HepG2 (cell line): ENCODE results near the gene PTAR1. TPM values are rescaled to one million over a fixed set of nuclear protein-coding genes. Genes with fewer than 3 reads are reported as not detected.

Experiments
- ATRX ChIP-seq: sonication (generic); formaldehyde crosslinking; IDR thresholded peaks from 2 replicates; pipeline ENCODE4 v1.4.0; 2020; ENCODE audit warnings: missing genetic modification reagents, borderline replicate concordance
- BRD4 ChIP-seq: sonication (generic); formaldehyde crosslinking; IDR thresholded peaks from 2 replicates; pipeline ENCODE4 v1.4.0; 2020; ENCODE audit warnings: missing genetic modification reagents
- CHD2 ChIP-seq: IDR thresholded peaks from 2 replicates; pipeline ENCODE4 v1.6.1; 2011; ENCODE audit warnings: low read depth, low read length, improper control_type of control experiment
- HDAC2 ChIP-seq: sonication (generic); formaldehyde crosslinking; IDR thresholded peaks from 2 replicates; pipeline ENCODE4 v1.4.0; 2020; ENCODE audit warnings: missing genetic modification reagents
- KLF9 ChIP-seq: IDR thresholded peaks from 2 replicates; pipeline ENCODE4 v1.6.1; 2016; ENCODE audit warnings: low read depth
- MEF2D ChIP-seq: sonication (generic); formaldehyde crosslinking; IDR thresholded peaks from 2 replicates; pipeline ENCODE4 v1.5.1; 2020; ENCODE audit warnings: mild to moderate bottlenecking, missing genetic modification reagents
- NR0B2 ChIP-seq: sonication (generic); formaldehyde crosslinking; IDR thresholded peaks from 2 replicates; pipeline ENCODE4 v1.4.0; 2020; ENCODE audit warnings: mild to moderate bottlenecking, missing genetic modification reagents
- PATZ1 ChIP-seq: sonication (generic); formaldehyde crosslinking; IDR thresholded peaks from 2 replicates; pipeline ENCODE4 v1.4.0; 2020; ENCODE audit warnings: missing genetic modification reagents
- PRMT3 ChIP-seq: sonication (generic); formaldehyde crosslinking; IDR thresholded peaks from 2 replicates; pipeline ENCODE4 v1.8.1; 2022; ENCODE audit warnings: low read depth, mild to moderate bottlenecking, moderate library complexity, missing genetic modification reagents, borderline replicate concordance
- SAP130 ChIP-seq: IDR thresholded peaks from 2 replicates; pipeline ENCODE4 v1.6.1; 2016; ENCODE audit warnings: low read depth
- SIN3A ChIP-seq: IDR thresholded peaks from 2 replicates; pipeline ENCODE4 v1.6.1; 2011; ENCODE audit warnings: low read depth, mild to moderate bottlenecking, control low read depth, low read length, borderline replicate concordance
- SP4 ChIP-seq: sonication (generic); formaldehyde crosslinking; IDR thresholded peaks from 2 replicates; pipeline ENCODE4 v1.8.1; 2023; ENCODE audit warnings: mild to moderate bottlenecking, missing genetic modification reagents
- TBX2 ChIP-seq: sonication (generic); formaldehyde crosslinking; IDR thresholded peaks from 2 replicates; pipeline ENCODE4 v1.5.0; 2020; ENCODE audit warnings: missing genetic modification reagents, mild to moderate bottlenecking, borderline replicate concordance
- ZBTB14 ChIP-seq: sonication (generic); formaldehyde crosslinking; IDR thresholded peaks from 2 replicates; pipeline ENCODE4 v1.4.0; 2020; ENCODE audit warnings: missing genetic modification reagents
- ZNF33A ChIP-seq: sonication (generic); formaldehyde crosslinking; IDR thresholded peaks from 2 replicates; pipeline ENCODE4 v1.5.1; 2020; ENCODE audit warnings: missing genetic modification reagents, mild to moderate bottlenecking, moderate library complexity, borderline replicate concordance
- ZNF691 ChIP-seq: sonication (generic); formaldehyde crosslinking; IDR thresholded peaks from 2 replicates; pipeline ENCODE4 v1.4.0; 2020; ENCODE audit warnings: missing genetic modification reagents, low read depth, mild to moderate bottlenecking, borderline replicate concordance
- ZNF768 ChIP-seq: sonication (generic); formaldehyde crosslinking; IDR thresholded peaks from 2 replicates; pipeline ENCODE4 v1.4.0; 2020; ENCODE audit warnings: missing genetic modification reagents
- polyA plus RNA-seq, 8 experiments: library from polyadenylated mRNA; depleted of rRNA in 3 of 8; stranded (reverse) in 7 of 8; unstranded in 1 of 8; fragments of >200 nt; fragmentation: Illumina TruSeq in 4 of 8; extraction: Trizol in 4 of 8; gene quantifications; 2 replicates each; pipeline versions ENCODE4 v1.2.1 to v1.2.3, GENCODE V29; 2011 to 2016; ENCODE audit warnings: low read depth in 4 of 8, missing spikeins in 1 of 8, mixed read lengths in 1 of 8; ENCODE audit not compliant: insufficient read depth in 1 of 8
- total RNA-seq, 5 experiments: library from RNA; depleted of rRNA; stranded (reverse); fragments of >200 nt; fragmentation: Illumina TruSeq; extraction: Trizol; gene quantifications; 2 replicates each; pipeline ENCODE4 v1.2.3, GENCODE V29; 2016; ENCODE audit warnings: low read depth in 1 of 5
- TF ChIP-seq, protein P1 (sequence below): sonication (generic); formaldehyde crosslinking; IDR thresholded peaks from 2 replicates; pipeline ENCODE4; 2020; ENCODE audit warnings: missing genetic modification reagents, mild to moderate bottlenecking, borderline replicate concordance

Gene PTAR1
- total and polyA plus RNA-seq, 2 of the 13 experiments (the other 11 are each of a cell fraction or from before 2014, with no cell fraction given): 26.5 to 42.1 TPM

GRCh38 chr9:69759421-69760277 is at the start of gene PTAR1 (continued):
- TF ChIP-seq ZNF768 (CRISPR knock-in tag): peak; percentile 61
- no peak for TF ChIP-seq ZNF33A (CRISPR knock-in tag)
- TF ChIP-seq SP4 (CRISPR knock-in tag): no peak
- TF ChIP-seq SIN3A: 0 out of 2 replicates have a peak, but pooled peaks have one; percentile 45
- no peak for TF ChIP-seq BRD4
- peak; percentile 70 for TF ChIP-seq SAP130 (CRISPR knock-in tag)
- peak; percentile 96 for TF ChIP-seq ZBTB14
- TF ChIP-seq MEF2D: no peak
- 0 out of 2 replicates have a peak, but pooled peaks have one; percentile 37 for TF ChIP-seq PRMT3
- TF ChIP-seq NR0B2 (CRISPR knock-in tag): no peak
- TF ChIP-seq PATZ1 (CRISPR knock-in tag): no peak
- 0 out of 2 replicates have a peak, but pooled peaks have one; percentile 35 for TF ChIP-seq ZNF691 (CRISPR knock-in tag)
- TF ChIP-seq, protein P1, sequence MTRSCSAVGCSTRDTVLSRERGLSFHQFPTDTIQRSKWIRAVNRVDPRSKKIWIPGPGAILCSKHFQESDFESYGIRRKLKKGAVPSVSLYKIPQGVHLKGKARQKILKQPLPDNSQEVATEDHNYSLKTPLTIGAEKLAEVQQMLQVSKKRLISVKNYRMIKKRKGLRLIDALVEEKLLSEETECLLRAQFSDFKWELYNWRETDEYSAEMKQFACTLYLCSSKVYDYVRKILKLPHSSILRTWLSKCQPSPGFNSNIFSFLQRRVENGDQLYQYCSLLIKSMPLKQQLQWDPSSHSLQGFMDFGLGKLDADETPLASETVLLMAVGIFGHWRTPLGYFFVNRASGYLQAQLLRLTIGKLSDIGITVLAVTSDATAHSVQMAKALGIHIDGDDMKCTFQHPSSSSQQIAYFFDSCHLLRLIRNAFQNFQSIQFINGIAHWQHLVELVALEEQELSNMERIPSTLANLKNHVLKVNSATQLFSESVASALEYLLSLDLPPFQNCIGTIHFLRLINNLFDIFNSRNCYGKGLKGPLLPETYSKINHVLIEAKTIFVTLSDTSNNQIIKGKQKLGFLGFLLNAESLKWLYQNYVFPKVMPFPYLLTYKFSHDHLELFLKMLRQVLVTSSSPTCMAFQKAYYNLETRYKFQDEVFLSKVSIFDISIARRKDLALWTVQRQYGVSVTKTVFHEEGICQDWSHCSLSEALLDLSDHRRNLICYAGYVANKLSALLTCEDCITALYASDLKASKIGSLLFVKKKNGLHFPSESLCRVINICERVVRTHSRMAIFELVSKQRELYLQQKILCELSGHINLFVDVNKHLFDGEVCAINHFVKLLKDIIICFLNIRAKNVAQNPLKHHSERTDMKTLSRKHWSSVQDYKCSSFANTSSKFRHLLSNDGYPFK (CRISPR knock-in tag): no peak
- no peak; the same call in 1 of the 2 replicates for TF ChIP-seq TBX2 (CRISPR knock-in tag)
- TF ChIP-seq KLF9 (CRISPR knock-in tag): no peak
- TF ChIP-seq HDAC2 (CRISPR knock-in tag): peak; percentile 10; the same call in 1 of the 2 replicates
- no peak for TF ChIP-seq CHD2
- TF ChIP-seq ATRX: no peak
